SK-N-SH (cell line): ENCODE data around the gene TREM2. TPM values are rescaled to one million over a fixed set of nuclear protein-coding genes. Genes with fewer than 3 reads are reported as not detected.

Experiments
- IRF3 ChIP-seq: fragments of 150-350 bp; IDR thresholded peaks from 2 replicates; pipeline ENCODE4 v1.6.1; 2016; ENCODE audit warnings: mild to moderate bottlenecking, low read depth, low read length
- REST ChIP-seq: IDR thresholded peaks from 2 replicates; pipeline ENCODE4 v1.6.1; 2012; ENCODE audit warnings: mild to moderate bottlenecking, low read depth, low read length, moderate library complexity
- SIN3A ChIP-seq: IDR thresholded peaks from 2 replicates; pipeline ENCODE4 v1.6.1; 2012; ENCODE audit warnings: low read depth, mild to moderate bottlenecking, low read length, moderate library complexity, borderline replicate concordance
- polyA plus RNA-seq, 3 experiments: library from polyadenylated mRNA; depleted of rRNA; stranded (reverse); fragments of >200 nt; gene quantifications; 2 replicates each; pipeline ENCODE4 v1.2.3, GENCODE V29; 2012

TREM2 gene
- polyA plus RNA-seq, 1 of the 3 experiments (the other 2 are of a cell fraction): not detected

- TF ChIP-seq IRF3 (no peak), REST (no peak), SIN3A (no peak)
Measured at GRCh38 chr6:41111017-41111416, 51.9 kb downstream of the TREM2 start (continued).

Other genes with a start within 250 kb of the TREM2 start
- gene UNC5CL, start 123.9 kb downstream of the TREM2 start, polyA plus RNA-seq (2012; rRNA removed): 0.10 TPM in 2 replicates
- gene TSPO2, start 120.6 kb downstream of the TREM2 start, polyA plus RNA-seq (2012; rRNA removed): not detected in 2 replicates
- gene APOBEC2, start 109.9 kb downstream of the TREM2 start, polyA plus RNA-seq (2012; rRNA removed): not detected in 2 replicates
- 5.6 and 6.4 TPM in 2 replicates for gene OARD1, start 90.8 kb downstream of the TREM2 start, polyA plus RNA-seq (2012; rRNA removed)
- gene NFYA, start 90.1 kb downstream of the TREM2 start, polyA plus RNA-seq (2012; rRNA removed): 6.8 and 9.7 TPM in 2 replicates
- not detected in 2 replicates for gene TREML1, start 8.8 kb downstream of the TREM2 start, polyA plus RNA-seq (2012; rRNA removed)
- not detected in 2 replicates for gene TREML2, start 38.0 kb upstream of the TREM2 start, polyA plus RNA-seq (2012; rRNA removed)
- not detected in 2 replicates for gene TREML4, start 65.2 kb upstream of the TREM2 start, polyA plus RNA-seq (2012; rRNA removed)
- not detected in 2 replicates for gene TREM1, start 123.6 kb upstream of the TREM2 start, polyA plus RNA-seq (2012; rRNA removed)
- not detected in 2 replicates for gene NCR2, start 172.5 kb upstream of the TREM2 start, polyA plus RNA-seq (2012; rRNA removed)